NCI-H2029 treated with DMSO at 0.1 percent for 48 hours (cell line): Measurements from ENCODE around the gene FSTL4.
A peak's percentile ranks its signal among the peaks of the same experiment; 100 is the strongest.

Experiments used
- DNase-seq: peaks from one replicate; lab custom pipeline; 2025; lab: John Stamatoyannopoulos, UW

Gene FSTL4

DNA sequence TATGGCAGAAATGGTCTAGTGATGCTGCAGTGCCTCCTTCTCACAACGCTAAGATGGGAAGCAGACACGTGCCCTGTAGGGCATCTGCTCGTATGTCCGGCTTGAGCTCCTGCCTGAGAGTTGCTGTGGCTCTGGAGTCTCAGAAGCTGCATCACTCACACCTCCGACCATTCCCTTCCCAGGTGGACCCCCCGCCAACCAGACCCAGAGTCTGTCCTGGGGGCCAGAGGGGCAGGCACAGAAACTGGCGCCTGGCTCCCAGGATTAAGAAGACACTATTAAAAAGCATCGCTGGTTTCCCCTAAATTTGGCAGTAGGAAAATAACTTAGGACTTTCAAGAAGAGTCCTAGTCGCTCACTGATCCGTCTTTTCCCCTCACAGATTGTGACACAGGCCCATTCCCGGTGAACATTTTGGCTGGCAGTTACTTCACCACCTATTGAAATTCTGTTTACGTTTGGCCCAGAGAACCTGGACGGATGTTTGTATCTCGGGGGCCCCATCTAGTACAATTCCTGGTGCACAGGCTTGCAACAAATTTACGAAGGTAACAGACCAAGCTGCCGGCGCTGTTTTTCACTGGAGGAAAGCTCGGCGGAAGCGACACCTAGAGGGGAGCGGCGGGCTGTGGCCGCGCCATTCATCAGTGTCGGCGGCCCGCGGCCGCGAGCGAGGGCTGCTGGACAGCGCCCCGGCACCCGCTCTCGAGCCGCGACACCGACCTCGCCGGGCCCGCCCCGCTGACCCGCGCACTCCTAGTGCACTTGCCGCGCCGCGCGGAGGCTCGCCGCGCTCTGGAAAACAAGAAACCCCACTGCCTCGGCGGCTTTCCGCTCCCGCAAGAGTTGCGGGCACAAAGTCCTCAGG is 1.6 kb downstream of the FSTL4 start:
- DNase-seq, result peak; percentile 14

DNA sequence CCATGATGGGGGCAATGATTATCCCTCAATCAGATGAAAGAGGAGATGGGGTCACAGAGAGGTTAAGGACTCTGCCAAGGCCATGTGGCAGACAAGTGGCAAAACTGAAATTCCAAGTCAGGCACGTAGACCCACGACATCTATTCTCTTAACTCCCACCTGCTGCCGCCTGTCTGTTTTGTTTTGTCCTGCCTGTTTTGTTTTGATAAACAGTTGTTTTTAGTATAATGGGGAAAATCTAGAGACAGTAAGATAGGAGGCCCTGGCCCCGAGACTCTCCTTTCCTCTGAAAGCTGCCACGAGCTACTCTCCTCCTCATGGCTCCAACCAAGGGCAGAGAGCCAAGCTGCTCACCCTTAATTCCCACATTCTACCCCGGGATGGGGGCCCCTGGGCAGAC is 4.9 kb downstream of the FSTL4 start:
- DNase-seq, result no peak

- DNase-seq, result no peak
These were observed 5.5 kb downstream of the FSTL4 start for GRCh38 chr5:133606835-133607234.

DNA sequence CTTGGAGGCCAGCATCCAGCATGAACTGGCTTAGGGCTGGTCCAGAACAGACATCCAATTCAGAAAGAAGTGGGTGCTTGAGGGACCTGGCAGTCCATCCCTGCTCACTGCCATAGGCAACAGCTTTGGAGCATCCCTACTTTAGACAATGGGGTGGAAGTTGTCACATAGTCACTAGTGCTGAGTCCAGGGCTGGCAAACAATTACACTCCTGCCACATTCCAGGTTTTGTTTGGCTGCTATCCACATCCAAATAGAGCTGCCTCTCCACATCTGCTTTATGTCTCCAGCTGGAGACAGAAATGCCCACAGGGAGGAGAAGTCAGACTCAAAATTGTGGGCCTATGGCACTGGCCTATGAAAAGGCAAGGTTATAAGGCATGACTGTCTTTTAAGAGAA is 7.0 kb downstream of the FSTL4 start:
- no peak for DNase-seq

DNA sequence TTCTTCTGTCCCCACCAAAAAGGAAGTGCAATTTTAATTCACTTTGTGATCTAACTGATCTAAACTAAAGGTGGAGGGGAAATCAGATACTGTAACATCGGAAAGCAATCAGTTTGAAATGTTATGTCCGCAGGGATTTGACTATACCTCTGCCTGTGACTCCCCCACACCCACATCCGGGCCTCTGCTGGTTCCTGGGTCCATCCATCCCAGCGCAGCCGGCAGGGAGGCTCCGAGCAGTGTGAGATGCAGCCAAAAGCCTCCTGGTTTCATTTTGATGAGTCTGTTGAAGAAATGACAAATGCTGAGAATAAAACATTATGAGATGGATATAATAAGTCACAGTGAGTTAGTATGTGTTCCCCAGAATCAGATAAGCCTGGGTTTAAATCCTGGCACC is 8.6 kb downstream of the FSTL4 start:
- DNase-seq, result no peak

GRCh38 chr5:133602835-133603380 is 9.4 kb downstream of the FSTL4 start:
- no peak for DNase-seq

- DNase-seq, result no peak
These were observed 12.7 kb downstream of the FSTL4 start for GRCh38 chr5:133599600-133599999.

GRCh38 chr5:133599044-133599443 is 13.3 kb downstream of the FSTL4 start:
- no peak for DNase-seq

DNA sequence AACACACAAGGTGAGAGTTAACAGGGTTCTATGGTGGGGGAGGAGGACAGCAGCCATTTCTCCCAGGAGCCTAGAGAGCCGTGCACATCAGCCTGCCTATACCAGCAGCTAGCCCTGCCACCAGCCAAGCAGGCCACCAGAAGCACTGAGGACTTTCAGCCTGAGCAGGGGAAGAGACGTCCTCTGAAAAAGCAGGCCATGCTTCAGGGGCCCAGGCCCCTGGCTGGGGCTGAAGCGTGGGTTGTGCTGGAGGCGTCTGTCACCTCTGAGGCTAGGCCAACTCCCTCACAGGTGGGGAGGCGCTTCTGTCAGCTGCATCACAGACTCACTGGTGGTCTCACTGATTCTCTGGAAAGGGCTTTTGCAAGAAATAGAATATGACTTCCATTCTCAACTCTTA is 16.3 kb downstream of the FSTL4 start:
- no peak for DNase-seq

GRCh38 chr5:133595465-133595864 is 16.9 kb downstream of the FSTL4 start:
- DNase-seq, result no peak

- no peak for DNase-seq
These were observed 23.1 kb downstream of the FSTL4 start for GRCh38 chr5:133589286-133589685.

- no peak for DNase-seq
These were observed 29.4 kb downstream of the FSTL4 start for GRCh38 chr5:133582971-133583370.

DNA sequence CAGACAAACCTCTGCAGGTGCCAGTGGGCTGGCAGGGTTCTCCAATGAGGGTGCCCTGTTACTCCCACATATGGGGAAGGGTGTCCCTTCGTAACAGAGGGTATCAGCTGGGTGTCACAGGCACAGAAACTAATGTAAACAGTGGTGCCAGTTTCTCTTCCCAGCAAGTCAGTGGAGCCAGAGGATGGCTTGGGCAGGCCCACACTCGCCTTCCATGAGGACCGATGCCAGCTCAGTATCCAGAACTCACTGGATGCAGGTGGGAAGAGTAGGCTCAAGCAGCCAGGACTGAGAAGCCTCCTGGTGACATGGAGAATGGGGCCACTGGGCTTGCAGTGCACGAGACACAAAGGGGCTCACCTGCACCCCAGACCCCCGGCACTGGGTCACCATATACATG is 30.4 kb downstream of the FSTL4 start:
- DNase-seq, result no peak

- no peak for DNase-seq
These were observed 31.0 kb downstream of the FSTL4 start for GRCh38 chr5:133581348-133581747.

DNA sequence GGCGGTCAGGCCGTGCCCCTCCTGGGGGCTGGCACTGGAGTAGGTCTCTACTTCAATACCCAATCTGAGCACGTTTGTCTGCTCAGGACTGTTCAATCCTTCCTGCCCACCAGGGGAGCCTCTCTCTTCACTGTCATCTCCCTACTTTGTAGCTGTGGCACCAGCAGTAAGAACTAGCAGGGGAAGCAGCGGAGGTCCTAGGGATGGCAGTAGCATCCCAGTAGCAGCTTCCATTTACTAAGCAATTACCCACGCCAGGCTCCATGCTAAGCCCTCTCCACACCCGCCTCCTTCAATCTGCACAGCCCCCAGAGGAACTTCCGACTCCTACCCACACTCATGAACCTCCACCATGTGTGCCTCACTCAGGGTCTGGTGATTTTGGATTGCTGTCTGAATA is 31.7 kb downstream of the FSTL4 start:
- DNase-seq, result no peak

DNA sequence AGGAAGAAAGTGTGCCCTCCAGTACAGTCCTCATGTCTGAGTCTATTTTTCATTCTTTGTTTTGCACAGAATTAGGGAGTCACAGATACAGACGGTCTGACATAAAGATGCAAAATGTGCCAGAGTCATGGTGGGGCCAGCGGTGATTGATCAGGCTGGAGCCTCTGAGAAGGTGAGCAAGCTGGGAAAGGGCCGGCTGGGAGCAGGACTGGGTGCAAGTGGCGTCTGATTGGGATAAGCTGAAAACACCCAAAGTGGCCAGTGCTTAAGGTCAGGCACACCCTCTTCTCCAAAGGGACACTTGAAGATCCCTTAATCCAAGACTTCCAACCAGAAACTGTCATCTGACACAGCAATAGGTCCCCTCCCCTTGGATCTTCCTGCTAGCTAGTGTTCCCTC is 32.6 kb downstream of the FSTL4 start:
- DNase-seq, result no peak

- no peak for DNase-seq
These were observed 43.0 kb downstream of the FSTL4 start for GRCh38 chr5:133569347-133569746.

- DNase-seq, result no peak
These were observed 46.3 kb downstream of the FSTL4 start for GRCh38 chr5:133565993-133566392.

DNA sequence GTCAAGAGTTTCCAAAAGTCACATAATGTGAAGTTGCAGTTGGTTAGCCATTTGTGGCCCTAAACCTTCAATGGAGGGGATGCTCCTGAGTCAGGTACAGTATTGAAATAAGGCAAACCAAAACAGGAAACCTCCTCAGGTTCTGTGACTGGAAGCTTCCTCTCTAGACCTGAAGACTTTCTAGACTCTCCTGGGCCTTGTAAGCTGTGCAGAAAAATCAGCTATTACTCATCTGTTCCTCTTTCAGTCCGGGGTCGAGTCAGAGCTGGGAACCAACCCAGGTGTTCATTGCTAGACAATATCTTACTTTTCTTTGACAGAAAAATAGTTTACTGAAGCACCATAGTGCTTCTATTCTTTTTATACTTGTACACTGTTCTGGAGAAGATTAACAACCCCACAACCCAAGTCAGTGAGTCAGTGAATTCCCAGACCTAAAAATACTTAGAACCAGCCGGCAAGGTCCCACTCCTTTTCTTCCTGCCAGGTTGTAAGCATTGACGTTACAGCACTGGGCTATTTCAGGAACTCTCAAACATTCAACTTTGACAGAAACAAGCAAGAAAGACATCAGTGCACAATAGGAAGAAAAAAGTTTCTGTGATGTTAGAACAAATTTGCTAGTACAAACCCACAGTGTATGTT is 47.3 kb downstream of the FSTL4 start:
- DNase-seq, result no peak

DNA sequence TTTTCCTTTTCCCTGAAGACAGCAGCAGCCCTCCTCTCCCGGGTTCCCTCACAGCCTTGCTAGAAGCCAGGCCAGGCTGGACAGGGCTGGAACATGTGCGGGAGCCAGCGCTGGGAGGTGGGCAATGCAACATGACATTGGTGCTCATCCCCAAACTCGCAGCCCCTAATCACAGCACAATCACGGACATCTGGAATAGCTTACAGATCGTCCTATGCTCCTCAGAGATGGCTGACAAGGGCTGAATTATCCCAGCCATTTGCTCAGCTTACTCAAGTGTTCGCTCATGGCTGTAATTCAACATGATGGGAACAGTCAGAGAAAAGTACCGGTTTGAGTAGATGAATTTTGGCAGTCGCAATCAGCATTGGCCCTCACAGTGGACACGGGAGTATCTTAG is 49.8 kb downstream of the FSTL4 start:
- DNase-seq, result no peak

GRCh38 chr5:133559960-133560359 is 52.4 kb downstream of the FSTL4 start:
- no peak for DNase-seq

DNA sequence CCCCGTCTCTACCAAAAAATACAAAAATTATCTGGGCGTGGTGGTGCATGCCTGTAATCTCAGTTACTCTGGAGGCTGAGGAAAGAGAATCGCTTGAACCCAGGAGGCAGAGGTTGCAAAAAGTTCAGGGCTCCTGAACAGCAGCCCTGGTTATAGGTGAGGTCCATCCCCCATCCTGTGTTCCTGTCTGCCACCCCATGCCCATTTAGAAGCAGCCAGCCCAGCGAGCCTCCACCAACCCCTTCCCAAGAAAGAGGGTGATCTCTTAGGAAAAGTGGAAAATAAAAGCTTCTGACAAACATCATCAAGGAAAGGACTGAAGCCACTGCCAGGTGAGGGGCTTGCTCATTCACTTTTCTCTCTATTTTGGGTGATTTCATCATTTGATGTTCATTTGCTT is 55.8 kb downstream of the FSTL4 start:
- no peak for DNase-seq

DNA sequence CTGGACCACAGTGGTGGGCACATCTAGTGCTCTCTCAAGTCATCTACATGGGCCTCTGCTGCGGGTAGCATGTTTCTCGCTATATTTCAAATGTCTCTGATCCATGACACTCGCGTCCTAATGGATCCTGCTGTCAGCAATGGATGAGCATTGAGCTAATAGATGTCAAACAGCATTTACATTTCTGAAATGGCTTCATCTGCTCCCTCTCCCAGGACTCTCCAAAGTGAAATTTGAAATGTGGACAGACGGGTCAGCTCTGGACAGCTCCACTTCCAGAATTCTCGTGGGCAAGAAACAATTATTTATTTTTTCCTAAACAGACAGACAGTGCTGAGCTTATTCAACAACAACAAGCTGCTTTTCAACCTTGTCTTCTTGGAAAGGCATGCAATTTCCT is 58.1 kb downstream of the FSTL4 start:
- no peak for DNase-seq
